OCI-LY3 (cell line): ENCODE results near the gene PRR30.

ENCODE experiments used
- EZH2phosphoT487 ChIP-seq: fragments of 200-600 bp; shearing (Covaris generic); IDR thresholded peaks from 2 replicates; pipeline ENCODE4 v1.6.1; 2018; ENCODE audit warnings: antibody characterized with exemption, mixed run types, low read depth
- TF ChIP-seq, protein P1 (sequence below): fragments of 200-600, 300-600 bp; sonication (generic); IDR thresholded peaks from 2 replicates; pipeline ENCODE4 v1.5.1; 2014; ENCODE audit warnings: antibody characterized with exemption, low read length, low read depth

DNA sequence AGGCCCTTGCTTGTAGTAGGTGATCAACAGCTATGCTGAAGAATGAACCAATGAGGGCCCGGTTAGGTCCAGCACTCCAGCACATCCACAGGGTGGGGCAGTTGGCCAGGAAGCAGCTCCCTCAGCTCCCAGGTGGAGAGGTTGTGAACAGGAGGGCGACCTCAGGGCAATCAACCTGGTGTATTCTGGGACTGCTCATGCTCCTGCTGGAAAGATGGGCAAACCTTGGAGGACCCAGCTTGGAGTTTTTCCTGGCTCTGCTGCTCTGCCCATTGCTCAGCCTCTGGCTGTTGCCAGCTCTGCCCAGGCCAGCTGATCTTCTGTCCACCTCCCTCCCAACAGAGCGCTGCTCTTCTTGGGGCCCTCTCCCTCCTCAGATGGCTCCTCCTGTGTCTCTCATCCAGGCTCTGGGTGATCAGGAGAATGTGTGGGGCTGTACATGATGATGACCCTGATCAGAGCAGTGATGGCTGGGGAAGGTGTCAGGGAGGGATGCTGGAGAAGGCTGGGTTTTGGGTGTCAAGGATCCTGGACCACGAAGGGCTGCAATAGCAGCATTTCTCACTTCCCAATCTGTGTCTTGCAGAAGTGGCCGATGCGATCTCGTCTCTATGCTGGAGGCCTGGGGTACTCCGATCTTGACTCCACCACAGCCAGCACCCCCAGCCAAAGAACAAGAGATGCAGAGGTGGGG, 13.0 kb upstream of the PRR30 start:
- TF ChIP-seq, protein P1, sequence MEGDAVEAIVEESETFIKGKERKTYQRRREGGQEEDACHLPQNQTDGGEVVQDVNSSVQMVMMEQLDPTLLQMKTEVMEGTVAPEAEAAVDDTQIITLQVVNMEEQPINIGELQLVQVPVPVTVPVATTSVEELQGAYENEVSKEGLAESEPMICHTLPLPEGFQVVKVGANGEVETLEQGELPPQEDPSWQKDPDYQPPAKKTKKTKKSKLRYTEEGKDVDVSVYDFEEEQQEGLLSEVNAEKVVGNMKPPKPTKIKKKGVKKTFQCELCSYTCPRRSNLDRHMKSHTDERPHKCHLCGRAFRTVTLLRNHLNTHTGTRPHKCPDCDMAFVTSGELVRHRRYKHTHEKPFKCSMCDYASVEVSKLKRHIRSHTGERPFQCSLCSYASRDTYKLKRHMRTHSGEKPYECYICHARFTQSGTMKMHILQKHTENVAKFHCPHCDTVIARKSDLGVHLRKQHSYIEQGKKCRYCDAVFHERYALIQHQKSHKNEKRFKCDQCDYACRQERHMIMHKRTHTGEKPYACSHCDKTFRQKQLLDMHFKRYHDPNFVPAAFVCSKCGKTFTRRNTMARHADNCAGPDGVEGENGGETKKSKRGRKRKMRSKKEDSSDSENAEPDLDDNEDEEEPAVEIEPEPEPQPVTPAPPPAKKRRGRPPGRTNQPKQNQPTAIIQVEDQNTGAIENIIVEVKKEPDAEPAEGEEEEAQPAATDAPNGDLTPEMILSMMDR: no peak
- TF ChIP-seq EZH2phosphoT487: no peak
